Posterior cingulate gyrus (tissue), 11 donors: ENCODE results near the gene FUT8.
A peak's percentile ranks its signal among the peaks of the same experiment; 100 is the strongest.
"Not testable (repeated sequence)": the region's sequence is repeated elsewhere in the genome, so short reads cannot be mapped to it uniquely, and the experiment has no call there.

ENCODE experiments used
- DNase-seq, 10 donors: peaks; one replicate each; pipeline versions ENCODE4 v3.0.0 to v3.0.0-alpha.2; 2020 to 2021; ENCODE audit warnings: mixed read lengths in 3 of 10
- intact Hi-C: fragments of 100-400 bp; cut with DNase I; formaldehyde crosslinking; loops from one replicate; pipeline ENCODE4 v1.15.1; 2023

FUT8 gene

DNA sequence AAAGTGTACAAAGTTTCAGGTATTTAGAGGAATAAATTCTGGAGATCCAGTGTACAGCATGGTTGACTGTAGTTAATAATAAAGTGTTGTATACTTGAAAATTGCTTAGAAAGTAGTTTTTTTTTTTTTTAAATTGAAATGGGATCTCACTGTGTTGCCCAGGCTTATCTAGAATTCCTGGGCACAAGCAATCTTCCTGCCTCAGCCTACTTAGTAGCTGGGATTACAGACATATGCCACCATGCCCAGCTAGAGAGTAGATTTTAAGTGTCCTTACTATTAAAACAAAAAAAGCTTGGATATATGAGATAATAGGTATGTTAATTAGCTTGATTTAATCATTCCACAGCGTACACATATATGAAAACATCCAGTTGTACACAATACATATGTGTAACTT is 27.7 kb downstream of the FUT8 start:
- no peak for DNase-seq
- intact Hi-C loops = no loop called here

DNA sequence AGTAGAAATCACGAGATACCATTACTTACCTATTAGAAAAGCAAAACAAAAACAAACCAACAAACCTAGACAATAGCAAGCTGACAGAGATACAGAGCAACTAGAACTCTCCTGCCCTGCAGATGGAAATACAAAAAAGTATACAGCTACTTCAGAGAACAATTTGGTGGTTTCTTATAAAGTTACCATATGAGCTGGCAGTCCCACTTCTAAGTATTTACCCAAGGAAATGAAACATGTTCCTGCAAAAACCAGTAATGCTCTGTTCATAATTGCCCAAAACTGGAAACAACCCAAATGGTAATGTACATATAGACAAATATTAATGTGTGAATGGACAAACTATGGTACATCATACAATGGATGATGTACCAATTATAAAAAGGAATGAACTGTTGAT is 31.7 kb downstream of the FUT8 start:
- intact Hi-C loops = no loop called here
- no peak for DNase-seq

DNA sequence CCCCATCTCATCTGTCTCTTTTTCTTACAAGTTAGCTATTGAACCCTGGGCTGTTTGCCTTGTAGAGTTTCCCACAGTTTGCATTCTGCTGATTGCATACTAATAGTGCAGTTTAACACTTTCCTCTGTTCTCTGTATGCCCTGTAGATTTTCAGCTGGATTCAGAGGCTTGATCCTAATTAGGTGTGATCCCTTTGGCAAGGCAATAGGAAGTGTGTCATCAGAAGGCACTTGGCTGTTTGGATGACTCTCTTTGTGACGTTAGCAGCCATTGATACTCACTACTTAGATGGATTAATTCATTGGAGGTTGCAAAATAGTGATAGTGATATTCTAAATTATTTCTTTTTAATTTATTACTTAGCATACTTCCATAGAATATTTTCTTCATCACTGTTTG is 33.6 kb downstream of the FUT8 start:
- DNase-seq = no peak
- intact Hi-C loops = no loop called here

DNA sequence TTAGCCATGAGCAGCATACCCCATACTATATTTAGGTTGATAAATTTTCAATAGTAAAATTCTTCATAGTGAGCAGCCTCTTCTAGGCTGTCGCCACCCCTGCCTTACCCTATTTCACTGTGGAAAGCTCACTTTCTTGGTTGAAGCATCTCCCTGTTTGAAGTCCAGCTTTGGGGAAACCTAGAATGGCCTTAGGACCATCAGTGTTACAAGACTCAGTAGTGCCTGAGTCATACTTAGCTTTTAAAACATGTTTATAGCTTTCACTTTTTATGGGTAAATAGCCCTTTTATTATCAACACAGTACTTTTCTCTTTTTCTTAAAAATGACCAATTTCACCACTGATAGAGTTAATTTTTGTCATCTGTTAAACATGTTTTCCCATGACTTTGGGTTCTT is 37.1 kb downstream of the FUT8 start:
- DNase-seq = no peak
- intact Hi-C loops = no loop called here

DNA sequence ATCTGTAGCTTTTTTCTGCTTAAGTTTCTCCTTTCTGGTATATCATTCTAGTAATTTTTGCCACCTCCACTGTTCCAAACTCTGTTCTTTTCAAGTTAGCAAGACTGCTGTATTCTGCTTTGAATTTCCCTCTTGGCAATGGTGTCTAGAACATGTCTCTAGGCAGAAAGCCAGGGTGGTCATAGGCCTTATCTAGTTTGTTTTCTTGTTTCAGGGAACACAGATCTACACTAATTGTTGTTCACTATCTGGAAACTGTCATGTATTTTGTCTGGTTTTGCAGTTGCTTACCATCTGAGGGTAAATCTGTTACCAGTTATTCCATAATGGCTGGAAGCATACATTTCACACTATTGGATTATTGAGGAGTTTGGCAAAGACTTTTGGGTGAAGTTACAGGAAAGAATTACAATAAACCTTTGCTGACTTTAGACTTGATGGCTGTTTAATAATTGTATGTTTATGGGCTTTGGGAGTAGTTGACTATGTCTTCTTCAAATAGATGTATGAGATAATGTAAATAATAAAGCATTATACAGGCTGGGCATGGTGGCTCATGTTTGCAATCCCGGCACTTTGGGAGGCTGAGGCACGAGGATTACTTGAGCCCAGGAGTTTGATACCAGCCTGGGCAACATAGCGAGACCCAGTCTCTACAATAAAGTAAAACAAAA is 41.4 kb downstream of the FUT8 start:
- DNase-seq = no peak
- intact Hi-C loops = no loop called here

DNA sequence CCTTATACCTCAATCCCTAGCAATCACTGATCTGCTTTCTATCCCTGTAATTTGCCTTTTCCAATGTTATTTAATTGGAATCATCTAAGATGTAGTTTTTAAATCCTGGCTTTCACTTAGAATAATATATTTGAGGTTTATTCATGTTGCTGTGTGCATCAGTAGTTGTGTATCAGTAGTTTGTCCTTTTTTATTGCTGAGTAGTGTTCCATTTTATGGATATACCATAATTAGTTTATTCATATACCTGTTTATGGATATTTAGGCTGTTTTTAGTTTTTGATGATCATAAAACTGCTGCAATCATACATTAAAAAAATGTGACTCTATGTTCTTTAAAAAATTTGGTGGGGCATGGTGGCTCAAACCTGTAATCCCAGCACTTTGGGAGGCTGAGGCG is 43.7 kb downstream of the FUT8 start:
- no peak for DNase-seq
- intact Hi-C loops = no loop called here

DNA sequence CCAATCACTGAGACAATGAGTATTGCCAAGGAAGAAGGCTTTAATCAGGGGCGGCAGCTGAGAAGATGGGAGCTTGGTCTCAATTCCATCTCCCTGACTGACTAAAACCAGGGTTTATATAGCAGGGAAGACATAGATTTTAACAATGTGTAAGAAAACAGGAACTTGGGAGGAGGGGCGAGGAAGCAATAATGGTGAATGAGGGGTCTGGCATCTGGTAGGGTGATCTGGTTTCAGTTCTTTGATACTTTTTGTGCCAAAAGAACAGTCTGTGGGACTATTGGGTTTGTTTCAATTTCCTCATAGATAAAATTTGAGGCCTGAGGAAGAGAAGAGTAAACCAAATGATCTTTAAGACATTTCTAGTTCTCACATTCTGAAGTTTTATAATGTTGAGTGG is 49.2 kb downstream of the FUT8 start:
- no peak for DNase-seq
- intact Hi-C loops = no loop called here

DNA sequence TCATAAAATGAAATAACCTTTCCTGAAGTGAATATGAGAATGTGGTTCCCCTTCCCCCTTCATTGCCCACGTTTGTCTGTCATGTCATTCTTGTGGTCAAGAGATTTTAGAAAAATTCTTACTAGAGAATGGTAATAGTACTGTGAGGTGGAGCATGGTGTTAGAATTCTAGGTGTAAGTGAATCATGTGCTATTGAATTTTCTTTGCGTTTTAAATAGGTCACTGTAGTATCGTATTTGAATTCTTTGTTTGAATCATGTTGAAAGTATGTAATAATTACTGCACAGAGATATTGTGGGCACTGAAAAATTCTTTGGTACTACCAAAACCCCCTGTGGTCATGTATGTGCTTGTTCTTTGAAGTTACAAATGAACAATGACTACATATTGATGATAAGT is 49.9 kb downstream of the FUT8 start:
- DNase-seq = no peak
- intact Hi-C loops = no loop called here

DNA sequence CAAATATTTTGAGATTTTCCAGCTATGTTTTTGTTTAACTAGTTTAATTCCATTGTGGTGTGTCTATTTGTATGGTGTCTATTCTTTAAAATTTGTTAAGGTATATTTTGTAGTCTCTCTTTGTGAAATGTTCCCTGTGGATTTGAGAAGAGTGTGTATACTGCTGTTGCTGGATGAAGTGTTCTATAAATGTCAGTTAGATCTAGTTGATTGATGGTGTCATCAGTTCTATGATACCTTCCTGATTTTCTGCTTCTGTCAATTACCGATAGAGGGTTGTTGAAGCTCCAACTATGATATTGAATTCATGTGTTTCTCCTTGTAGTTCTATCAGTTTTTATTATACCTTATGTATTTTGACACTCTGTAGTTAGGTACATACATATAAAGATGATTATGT is 53.1 kb downstream of the FUT8 start:
- no peak for DNase-seq
- intact Hi-C loops = no loop called here

DNA sequence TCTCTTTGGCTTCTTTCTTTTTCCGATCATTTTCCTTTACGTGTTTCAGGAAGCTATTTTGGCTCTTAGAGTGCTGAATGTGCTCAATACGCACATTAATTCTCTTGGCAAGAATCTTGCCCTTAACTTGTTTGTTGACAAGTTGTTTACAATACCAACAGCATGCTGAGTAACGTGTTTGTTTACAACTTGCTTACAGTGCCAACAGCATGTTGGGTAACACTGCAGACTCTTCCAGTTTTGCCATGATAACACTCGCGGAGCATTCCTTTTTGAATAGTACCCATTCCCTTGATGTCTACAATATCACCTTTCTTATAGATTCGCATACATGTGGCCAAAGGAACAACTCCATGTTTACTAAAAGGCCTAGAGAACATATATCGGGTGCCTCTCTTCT is 55.4 kb downstream of the FUT8 start:
- intact Hi-C loops, DNase-seq: not testable (repeated sequence)

DNA sequence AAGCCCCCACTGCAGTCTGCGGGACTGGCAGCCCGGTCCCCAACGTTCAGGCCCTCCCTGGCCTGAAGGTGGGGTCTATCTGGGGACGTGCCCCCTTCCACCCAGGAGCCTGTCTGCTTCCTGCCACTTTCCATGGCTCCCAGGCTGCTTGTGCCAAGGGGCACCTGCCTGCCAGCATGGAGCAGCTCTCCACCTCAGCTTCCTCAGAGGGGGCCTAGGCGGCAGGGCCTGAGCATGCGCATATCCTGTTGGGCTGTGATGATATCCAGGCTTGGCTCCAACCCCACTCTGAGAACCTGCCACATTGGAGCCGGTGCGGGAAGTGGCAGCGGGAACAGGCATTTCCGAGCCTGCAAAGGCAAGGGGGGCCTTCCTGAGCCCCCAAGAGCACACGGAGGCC is 57.4 kb downstream of the FUT8 start:
- peak in 1 of 10 donors; percentile 68 for DNase-seq
- intact Hi-C loops = no loop called here

DNA sequence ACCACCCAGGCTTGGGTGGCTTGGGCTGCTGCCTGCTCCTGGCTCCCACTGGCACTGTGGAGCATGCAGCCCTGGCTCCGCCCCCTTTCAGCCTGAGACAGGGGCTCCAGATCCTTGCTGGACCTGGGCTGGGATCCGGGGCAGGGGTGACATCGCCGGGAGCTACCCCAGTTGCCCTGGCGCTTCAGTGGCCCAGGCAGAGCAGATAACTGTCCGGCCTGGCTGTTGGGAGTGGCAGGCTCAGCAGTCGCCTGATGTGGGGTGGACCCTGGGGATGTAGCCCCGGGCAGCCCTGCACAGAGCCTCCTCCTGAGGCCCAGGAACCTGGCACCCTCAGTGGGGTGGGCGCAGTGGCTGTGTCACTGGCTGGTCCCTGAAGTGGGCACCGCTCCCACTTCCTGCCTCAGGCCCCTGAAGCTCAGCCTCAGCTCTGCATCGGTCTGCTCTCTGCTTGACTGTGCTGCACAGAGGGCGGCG is 57.9 kb downstream of the FUT8 start:
- intact Hi-C loops = no loop called here

DNA sequence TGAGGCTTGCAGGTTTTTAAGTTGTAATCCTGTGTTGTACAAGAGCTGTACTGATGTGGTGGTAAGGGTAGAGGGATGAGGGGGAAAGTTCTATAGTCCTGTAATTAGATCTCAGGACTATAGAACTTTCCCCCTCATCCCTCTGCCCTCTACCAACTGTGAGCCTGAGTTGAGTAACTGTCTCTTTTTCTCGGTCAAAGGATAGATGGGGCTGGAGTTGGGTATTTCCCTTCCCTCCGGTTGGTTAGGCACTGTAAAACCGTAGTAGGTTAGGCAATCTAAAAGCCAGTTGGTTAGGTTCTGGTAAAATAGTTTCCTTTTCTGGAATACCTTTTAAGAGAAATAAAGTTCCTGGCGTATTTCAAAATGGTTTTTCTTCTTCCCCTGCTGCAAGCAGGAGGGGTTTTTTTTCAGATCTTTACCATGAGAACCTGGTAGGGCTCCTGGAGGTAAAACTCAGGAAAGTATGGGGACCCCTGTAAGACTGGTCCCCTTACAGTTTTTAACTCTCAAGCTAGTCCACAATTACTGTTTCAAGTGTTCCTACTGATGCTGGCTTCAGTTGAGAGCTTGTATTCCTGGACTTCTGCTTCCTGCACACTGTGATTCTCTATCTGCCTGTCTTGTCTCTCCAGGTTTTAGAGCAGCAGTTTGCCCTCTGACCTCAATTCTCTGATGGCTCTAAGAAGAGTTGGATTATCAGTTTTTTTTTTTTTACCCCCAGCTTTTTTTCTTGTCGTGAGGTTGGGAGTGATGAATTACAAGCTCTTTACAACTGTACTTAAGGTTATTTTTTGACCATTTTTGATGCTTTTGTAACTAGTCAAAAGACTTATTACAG is 58.7 kb downstream of the FUT8 start:
- intact Hi-C loops = no loop called here
- no peak for DNase-seq

More for the DNA sequence above, 57.9 kb downstream of the FUT8 start:
- peak in 4 of 10 donors; percentile 19 to 76 (median 61) for DNase-seq

DNA sequence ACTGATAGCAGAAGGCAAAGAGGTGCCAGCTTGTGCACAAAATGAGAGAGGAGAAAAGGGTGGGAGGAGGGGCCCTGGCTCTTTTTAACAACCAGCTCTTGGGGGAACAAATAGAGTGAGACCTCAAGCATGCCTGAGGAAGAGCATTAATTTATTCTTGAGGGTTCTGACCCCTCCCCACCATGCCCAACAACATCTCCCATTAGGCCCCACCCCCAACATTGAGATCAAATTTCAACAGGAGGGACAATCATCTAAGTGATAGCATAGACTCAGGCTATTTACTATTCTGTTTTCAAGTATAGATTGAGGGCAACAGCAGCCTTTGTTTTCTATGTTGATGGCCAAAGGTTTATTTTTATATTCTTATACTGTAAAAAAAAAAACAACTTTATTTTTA is 59.7 kb downstream of the FUT8 start:
- intact Hi-C loops = no loop called here
- DNase-seq = no peak

DNA sequence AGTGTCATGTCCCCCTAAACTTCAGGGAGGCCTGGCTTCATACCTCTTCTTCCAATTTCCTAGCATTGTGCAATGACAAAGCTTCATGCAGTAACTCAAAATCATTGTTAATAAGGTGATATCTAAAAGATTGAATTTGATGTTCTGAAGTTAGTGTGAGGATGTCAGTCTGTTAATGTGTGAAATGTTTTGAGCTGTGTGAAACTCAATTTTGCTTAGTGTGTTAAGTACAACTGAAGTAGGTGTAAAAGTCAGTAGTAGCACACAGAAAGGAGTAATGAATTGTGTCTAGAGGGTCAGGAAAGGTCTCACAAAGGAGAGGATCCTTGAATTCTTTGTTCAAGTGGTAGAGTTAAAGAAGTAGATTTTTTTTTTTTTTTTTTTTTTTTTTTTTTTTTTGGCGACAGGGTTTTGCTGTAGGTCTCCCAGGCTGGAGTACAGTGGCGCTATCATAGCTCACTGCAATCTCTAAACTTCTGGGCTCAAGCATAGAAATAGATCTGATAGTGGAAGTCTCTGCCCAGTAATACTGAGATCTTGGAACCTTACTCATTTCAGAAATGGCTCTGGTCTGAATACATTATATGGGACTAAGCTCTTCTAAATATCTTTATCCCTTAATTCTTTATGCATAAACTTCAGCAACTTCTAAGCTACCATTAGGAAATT is 63.9 kb downstream of the FUT8 start:
- intact Hi-C loops = no loop called here
- DNase-seq = no peak

DNA sequence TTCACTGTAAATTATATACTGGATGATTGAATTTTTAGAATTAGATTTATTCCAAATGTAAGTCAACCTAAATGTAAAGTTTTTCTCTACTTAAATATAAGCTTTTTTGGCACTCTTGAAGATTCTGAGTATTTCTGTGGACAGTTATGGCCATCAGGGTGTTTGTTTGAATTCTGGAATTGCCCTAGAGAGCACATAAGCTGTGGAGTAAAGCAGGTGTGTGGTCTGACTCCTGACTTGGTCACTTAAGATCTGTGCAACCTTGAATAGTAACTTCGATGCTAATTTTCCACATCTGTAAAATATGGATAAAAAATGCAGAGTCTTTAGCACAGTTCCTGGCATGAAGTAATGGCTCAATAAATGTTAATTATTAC is 64.4 kb downstream of the FUT8 start:
- intact Hi-C loops = no loop called here
- DNase-seq = no peak

DNA sequence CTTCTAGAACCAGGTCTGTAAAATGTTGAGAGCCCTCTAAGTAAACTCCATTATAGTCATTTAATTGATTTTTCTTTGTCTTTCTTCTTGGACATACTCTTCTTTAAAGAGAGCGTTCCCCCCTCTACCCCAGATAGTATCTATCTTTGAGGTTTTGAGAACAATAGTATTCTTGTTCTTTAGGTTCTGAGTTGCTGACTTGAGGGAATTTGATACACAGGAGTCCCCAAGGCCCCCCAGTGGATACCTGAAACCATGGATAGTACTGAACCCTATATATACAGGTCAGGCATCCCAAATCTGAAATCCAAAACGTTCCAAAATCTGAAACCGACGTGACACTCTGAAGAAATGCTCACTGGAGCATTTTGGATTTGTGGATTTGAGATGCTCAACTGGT is 65.5 kb downstream of the FUT8 start:
- DNase-seq = no peak
- intact Hi-C loops = no loop called here

DNA sequence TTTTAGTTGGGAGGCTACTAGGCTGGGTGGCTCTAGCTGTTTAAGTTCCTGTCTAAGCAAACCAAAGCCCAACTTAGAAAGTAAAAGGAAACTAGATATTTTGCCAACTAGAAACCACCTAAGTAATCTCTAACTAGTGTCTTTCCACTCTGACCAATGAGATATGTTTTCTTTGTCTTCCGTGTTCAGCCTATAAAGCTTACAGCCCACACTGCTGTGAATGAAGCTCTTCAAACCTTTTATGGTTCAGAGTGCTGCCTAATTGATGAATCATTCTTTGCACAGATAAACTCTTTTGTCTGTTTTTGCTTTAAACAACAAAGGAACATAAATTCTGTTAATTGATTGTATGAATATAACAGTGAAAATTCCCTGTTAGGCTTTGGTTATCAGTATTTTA is 66.1 kb downstream of the FUT8 start:
- no peak for DNase-seq
- intact Hi-C loops = no loop called here

DNA sequence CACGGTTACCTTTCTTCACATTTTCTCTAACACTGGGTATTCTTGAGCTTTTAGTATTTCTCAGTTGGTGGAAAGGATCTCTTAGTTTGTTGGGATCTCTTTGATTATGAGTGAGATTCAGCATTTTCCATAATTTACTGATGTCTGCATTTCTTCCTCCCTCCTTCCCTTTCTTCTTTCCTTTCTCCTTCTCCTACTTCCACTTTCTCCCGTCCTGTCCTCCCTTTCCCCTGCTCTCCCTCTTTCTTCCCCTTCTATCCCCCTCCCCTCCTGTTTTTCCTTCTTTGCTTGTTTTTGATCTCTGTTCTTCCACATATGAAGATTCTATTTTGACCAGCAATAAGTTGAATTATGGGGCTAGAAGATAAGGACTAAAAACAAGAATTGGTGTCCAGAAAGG is 66.9 kb downstream of the FUT8 start:
- no peak for DNase-seq
- intact Hi-C loops = no loop called here

DNA sequence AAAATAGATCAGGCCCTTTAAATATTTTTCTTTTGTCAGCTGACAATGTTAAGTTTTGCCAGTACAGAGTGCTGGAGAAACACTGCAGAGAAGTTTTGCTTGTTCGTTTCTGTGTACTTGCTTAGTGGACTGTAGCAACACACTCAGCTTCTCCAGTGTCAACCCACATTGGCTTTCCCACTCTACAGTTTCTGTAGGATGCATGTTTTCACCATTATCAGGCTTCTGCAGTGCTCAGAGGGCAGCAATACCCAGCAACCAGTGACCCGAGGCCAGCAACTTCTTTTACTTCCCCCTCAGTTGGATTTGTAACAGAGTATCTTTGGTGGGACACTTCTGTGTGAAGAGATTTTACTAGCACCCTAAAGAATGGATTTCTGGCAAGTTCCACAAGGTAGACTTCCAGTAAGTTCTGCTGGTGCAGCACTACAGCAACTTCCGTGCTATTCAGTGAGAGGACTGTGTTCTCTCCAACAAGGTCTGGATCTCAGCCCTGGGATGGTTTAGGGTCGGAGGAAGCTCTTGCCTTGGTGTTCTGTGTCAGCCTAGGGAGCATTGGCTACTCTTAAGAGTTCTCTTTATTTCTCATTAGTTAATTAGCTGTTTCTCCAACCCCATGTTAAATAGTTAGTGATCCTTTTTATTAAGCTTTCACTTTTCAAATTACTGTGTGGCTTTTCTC is 70.4 kb downstream of the FUT8 start:
- intact Hi-C loops = no loop called here

DNA sequence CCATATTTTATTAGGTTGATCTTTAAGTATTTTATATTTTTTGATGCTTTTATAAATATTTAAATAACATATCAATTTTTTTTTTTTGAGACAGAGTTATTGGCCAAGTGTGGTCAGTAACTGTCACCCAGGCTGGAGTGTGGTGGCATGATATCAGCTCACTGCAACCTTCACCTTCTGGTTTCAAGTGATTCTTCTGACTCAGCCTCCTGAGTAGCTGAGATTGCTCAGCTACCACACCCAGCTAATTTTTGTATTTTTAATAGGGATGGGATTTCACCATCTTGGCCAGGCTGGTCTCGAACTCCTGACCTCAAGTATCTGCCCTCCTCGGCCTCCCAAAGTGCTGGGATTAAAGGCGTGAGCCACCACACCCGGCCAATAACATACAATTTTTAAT is 71.1 kb downstream of the FUT8 start:
- intact Hi-C loops = no loop called here

More for the DNA sequence above, 70.4 kb downstream of the FUT8 start:
- no peak for DNase-seq

More for the DNA sequence above, 71.1 kb downstream of the FUT8 start:
- DNase-seq = no peak
